GM18502 (cell line): ENCODE data around the gene ERC2.

ENCODE experiments used
- ATAC-seq: cut with Tn5 transposase; IDR thresholded peaks from one replicate; pipeline ENCODE4 v1.9.1; 2021; ENCODE audit warnings: mild to moderate bottlenecking; ENCODE audit not compliant: unreplicated experiment, poor library complexity

Gene ERC2

DNA sequence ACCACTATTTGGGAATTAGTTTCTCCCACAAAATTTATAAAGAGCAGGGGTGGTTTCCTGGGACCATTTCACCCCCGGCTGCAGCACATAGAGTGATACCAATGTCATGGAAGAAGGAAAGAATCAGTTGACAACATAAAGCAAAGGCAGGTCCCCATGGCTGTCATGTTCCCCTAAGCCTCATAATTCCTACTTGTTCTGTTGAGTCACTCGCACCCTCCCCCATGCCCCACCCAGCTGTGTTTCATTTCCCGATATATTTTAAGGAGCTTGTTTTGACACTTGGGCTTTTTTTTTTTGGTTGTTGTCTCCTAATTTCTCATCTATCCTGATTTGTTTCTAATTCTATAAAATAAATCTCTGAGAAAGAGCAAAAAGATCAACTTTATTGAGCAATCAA lies 24.9 kb downstream of the ERC2 start:
- no peak for ATAC-seq

- no peak for ATAC-seq
Measured at GRCh38 chr3:56428667-56429066, 39.6 kb downstream of the ERC2 start.

DNA sequence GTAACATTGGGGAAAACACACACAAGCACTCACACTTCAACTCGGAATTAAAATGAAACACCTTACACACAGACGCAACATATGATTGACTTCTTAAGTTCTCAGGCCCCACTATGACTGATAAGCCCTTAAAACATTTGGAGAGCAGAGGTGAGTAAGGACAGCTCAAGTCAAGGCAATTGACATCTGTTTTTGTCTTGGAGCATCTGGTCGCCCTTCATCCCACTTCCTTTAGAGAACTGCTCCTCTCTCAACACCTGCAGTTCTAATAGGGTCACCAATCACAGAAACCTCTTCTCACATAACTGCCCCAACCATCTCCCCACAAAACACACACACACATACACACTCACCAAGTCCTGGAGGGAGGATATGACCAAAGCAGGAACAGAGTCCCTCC lies 43.4 kb downstream of the ERC2 start:
- ATAC-seq, result no peak

DNA sequence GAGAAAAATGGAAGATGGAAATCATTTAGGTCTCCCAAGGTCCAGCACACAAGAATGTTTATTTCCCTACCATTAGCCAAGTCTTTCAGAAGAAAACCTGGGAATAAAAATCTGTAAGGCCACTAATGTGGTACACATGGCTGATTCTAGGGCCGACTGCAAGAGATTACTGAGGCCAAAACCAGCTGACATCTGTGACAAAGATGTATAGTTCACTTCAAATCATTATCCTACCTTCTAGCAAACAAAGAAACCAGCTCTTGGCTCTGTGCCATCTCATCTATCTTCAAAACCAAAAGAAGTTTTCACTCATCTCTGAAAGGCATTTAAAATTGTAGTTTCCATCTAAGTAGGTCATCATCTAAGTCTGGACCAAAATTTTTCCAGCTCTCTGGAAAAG lies 43.9 kb downstream of the ERC2 start:
- ATAC-seq, result no peak

DNA sequence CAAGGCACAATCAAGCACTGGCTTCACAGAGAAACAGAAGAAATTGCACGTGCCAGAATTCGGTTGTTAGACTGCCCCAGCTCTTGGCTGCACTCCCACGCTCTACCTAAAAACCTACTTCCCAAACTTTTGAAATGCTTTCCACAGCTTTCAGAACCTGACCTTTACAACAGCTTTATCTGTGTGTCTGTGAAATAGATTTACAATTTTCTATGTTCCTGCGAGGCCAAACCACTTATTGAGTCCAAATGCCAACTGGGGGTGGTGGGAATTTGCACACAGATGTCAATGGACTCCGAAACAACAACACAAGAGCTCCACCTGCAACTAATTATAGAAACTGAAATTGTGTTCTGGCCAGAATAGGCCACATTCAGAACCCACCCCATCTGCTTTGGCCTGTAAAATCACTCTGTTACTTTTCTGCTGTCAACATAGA lies 44.6 kb downstream of the ERC2 start:
- ATAC-seq, result no peak

DNA sequence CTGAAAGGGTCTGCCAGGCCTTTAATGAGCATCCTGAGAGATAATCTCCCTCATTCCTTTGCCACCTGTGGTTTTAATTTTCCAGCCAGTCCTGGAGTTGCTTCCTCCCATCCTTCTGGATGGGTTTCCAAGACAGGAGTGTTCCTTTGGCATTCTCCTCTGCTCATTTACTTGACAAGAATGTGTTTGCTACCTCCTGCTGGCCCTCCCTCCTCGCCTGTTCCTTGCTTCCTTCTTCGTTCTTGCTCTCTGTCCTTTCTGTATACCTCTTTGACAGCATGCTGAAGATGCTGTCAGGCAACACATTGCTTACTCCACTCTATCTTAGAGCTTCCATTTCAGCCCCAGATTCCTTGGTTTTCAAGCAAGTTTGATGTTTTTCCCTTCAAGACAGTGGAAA lies 46.0 kb downstream of the ERC2 start:
- ATAC-seq, result no peak

GRCh38 chr3:56421205-56421604 lies 47.1 kb downstream of the ERC2 start:
- no peak for ATAC-seq

DNA sequence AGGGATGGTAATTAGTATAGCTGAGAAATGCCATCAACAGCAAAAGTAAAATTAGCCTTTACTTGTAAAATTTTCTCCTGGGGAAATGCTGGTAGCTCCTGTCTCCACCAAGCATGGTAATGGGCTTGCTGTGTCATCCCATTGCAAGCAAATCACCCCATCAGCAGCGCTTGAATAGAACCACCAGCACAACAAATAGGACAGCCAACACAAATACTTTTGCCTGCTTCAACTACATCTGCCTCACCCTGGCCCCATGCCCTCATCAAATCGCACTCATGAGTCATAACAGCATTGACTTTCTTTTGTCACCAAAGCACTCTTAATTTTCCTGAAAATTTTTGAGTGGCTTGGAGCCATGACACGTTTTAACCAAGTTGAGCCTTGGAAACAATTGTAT lies 52.6 kb downstream of the ERC2 start:
- no peak for ATAC-seq

GRCh38 chr3:56413911-56414310 lies 54.4 kb downstream of the ERC2 start:
- ATAC-seq, result no peak

- no peak for ATAC-seq
Measured at GRCh38 chr3:56411166-56411565, 57.1 kb downstream of the ERC2 start.

- no peak for ATAC-seq
Measured at GRCh38 chr3:56410576-56410975, 57.7 kb downstream of the ERC2 start.

DNA sequence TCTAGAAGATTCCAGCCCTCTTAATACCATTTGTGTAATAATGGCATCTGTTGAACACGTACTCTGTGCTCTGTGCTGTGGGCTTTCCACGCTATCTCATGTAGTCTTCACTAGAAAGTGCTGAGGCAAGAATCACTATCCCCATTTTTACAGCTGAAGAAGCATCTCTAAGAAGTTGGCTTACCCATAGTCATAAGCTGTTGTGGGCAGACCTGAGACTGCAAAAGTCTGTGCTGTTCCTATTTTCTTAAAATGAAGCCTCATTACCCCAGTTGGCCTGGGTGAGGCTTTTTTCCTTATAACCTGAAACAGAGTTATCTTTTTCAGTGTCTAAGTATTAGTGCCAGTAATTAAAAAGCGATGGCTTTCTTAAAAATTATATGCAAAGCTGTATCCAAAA lies 58.5 kb downstream of the ERC2 start:
- ATAC-seq, result no peak

- no peak for ATAC-seq
Measured at GRCh38 chr3:56408761-56409196, 59.5 kb downstream of the ERC2 start.

GRCh38 chr3:56406826-56407515 lies 61.3 kb downstream of the ERC2 start:
- ATAC-seq, result no peak

GRCh38 chr3:56404884-56405283 lies 63.4 kb downstream of the ERC2 start:
- ATAC-seq, result no peak

- ATAC-seq, result no peak
Measured at GRCh38 chr3:56398659-56399058, 69.6 kb downstream of the ERC2 start.

DNA sequence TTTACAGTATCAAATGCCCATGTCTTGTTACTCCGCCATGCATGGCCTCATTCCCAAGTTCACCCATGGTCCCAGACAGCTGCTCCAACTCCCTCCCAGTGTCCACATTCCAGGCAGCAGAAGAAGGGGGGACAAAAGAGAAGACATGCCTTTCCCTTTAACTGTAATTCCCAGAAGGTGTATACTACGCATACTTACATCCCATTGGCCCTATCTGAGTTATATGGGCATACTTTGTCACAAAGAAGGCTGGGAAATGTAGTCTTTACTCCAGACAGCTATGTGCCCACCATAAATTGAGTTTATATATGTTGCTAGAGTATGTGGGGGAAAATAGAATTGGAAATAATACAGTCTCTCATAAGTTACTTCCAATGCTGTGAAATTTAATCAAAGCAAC lies 70.5 kb downstream of the ERC2 start:
- no peak for ATAC-seq

DNA sequence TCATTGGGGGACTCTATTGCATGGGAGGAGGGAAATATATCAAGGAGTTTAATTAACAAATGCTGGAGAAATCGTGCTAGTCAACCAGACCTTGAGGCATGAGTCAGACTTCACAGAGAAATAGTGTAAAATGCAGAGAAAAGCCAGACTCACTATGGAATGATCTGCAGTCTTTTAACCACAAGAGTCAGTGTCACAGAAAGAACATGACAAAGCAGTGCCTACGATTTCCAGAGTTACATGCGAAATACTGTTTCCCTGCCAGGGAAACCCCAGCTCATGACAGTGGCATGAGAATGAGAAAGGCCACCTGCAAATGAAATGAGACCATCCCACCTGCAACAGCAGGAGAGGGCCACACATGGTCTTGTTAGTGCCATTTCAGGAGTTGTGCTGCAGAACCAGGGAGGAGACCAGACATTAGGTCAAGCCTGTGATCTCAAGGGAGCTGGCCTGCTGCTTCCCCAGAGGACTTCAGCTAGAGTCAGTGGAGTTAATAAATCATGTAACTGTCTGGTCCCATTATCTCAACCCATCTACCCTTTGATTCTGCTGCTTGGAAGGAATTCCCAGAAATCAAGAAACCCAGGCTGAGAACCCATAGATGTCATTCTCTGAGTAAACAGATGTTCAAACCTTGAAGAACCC lies 79.0 kb downstream of the ERC2 start:
- no peak for ATAC-seq

- no peak for ATAC-seq
Measured at GRCh38 chr3:56383092-56383491, 85.2 kb downstream of the ERC2 start.

DNA sequence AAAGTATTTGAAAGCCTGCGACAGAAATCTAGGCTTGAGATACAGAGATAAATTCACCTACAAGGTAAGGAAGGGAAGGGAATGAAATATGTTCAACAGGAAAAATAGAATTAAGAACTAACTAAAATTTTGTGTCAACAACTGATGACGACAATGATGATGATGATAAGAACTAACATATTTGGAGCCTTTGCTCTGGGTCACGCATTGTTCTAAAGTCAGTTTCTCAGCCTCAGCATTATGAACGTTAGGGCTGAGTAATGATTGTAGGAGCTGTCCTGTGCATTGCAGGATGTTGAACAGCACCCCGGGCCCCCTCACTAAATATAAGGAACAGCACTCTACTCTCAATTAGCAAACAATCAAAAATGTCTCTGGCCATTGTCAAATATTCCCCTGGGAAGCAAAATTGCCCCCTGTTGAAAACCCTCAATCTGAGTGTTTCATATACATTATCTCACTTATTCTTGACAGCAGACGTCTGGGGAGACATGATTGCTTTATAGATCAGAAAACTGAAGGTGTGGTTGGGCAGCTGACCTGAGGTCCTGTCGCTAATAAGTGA lies 88.5 kb downstream of the ERC2 start:
- ATAC-seq, result no peak

DNA sequence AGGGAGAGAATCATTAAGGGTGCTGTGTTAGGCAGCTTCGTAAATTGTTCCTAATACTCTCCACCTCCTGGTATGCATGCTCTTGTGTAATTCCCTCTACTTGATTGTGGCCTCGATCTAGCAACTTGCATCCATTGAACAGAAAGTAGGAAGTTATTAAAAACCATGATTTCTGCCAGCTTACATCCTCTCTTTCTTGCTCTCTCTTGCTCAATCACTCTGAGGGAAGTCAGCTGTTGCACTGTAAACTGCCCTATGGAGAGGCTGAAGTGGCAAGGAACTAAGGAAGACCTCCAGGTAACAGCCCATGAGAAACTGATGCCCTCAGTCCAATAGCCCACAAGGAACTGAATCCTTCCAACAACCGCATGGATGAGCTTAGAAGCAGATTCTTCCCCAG lies 92.6 kb downstream of the ERC2 start:
- ATAC-seq, result no peak

GRCh38 chr3:56373386-56373785 lies 94.9 kb downstream of the ERC2 start:
- ATAC-seq, result no peak
